Activated T-cell treated with anti-CD3 and anti-CD28 coated beads for 1 hour (primary cell): ENCODE results near the gene UFSP2.

ENCODE experiments used
- DNase-seq: peaks from one replicate; pipeline ENCODE4 v3.0.0-alpha.2; 2020; ENCODE audit warnings: low read depth

The UFSP2 gene

GRCh38 chr4:185425647-185426352 is at the start of gene UFSP2:
TSS of gene UFSP2 (minus strand) at chr4:185425964. CDS start at chr4:185425868, 96 bp downstream.
- DNase-seq, result peak; percentile 83

- DNase-seq, result no peak
Observed at GRCh38 chr4:185473247-185473646, 47.5 kb upstream of the UFSP2 start.

GRCh38 chr4:185472103-185472542 is 46.4 kb upstream of the UFSP2 start:
- DNase-seq, result no peak

- DNase-seq, result peak; percentile 92
Observed at GRCh38 chr4:185471235-185472102, 45.7 kb upstream of the UFSP2 start, which contains the start of gene CCDC110. TSS of gene CCDC110 (minus strand) at chr4:185471733. CDS start at chr4:185471683, 50 bp downstream.

GRCh38 chr4:185470501-185471195 is 44.9 kb upstream of the UFSP2 start:
- no peak for DNase-seq

GRCh38 chr4:185469580-185470154 is 43.9 kb upstream of the UFSP2 start:
- DNase-seq, result no peak

- DNase-seq, result no peak
Observed at GRCh38 chr4:185468999-185469398, 43.2 kb upstream of the UFSP2 start.

GRCh38 chr4:185467991-185468390 is 42.2 kb upstream of the UFSP2 start:
- DNase-seq, result no peak

- no peak for DNase-seq
Observed at GRCh38 chr4:185467101-185467500, 41.3 kb upstream of the UFSP2 start.

GRCh38 chr4:185465707-185466106 is 39.9 kb upstream of the UFSP2 start:
- no peak for DNase-seq

GRCh38 chr4:185464887-185465286 is 39.1 kb upstream of the UFSP2 start:
- no peak for DNase-seq

GRCh38 chr4:185464183-185464582 is 38.4 kb upstream of the UFSP2 start:
- DNase-seq, result no peak

GRCh38 chr4:185463541-185463940 is 37.8 kb upstream of the UFSP2 start:
- DNase-seq, result no peak

- DNase-seq, result no peak
Observed at GRCh38 chr4:185461565-185461964, 35.8 kb upstream of the UFSP2 start.

- no peak for DNase-seq
Observed at GRCh38 chr4:185457136-185457535, 31.4 kb upstream of the UFSP2 start.

GRCh38 chr4:185456131-185456530 is 30.4 kb upstream of the UFSP2 start:
- DNase-seq, result no peak

GRCh38 chr4:185445209-185445608 is 19.4 kb upstream of the UFSP2 start:
- DNase-seq, result no peak

- DNase-seq, result no peak
Observed at GRCh38 chr4:185441479-185441878, 15.7 kb upstream of the UFSP2 start.

- DNase-seq, result no peak
Observed at GRCh38 chr4:185437809-185438208, 12.0 kb upstream of the UFSP2 start.

- DNase-seq, result no peak
Observed at GRCh38 chr4:185435466-185435865, 9.7 kb upstream of the UFSP2 start.

- no peak for DNase-seq
Observed at GRCh38 chr4:185429660-185430059, 3.9 kb upstream of the UFSP2 start.
